SK-N-SH treated with all-trans-retinoic acid at 6 μM for 48 hours (cell line): Measurements from ENCODE around the gene SEC31A.

ENCODE experiments used
- BACH2 ChIP-seq: fragments of 250-450 bp; sonication (Bioruptor Pico); IDR thresholded peaks from 2 replicates; pipeline ENCODE4 v1.9.0; 2021; ENCODE audit warnings: mild to moderate bottlenecking, borderline replicate concordance
- CREB5 ChIP-seq: fragments of 250-450 bp; sonication (Bioruptor Pico); IDR thresholded peaks from 2 replicates; pipeline ENCODE4 v1.5.1; 2020; ENCODE audit warnings: low read depth, mild to moderate bottlenecking, moderate library complexity
- RARB ChIP-seq: fragments of 250-450 bp; sonication (Bioruptor Pico); IDR thresholded peaks from 2 replicates; pipeline ENCODE4 v1.8.0; 2021; ENCODE audit warnings: mild to moderate bottlenecking, moderate library complexity
- SNAI2 ChIP-seq: fragments of 250-450 bp; sonication (Bioruptor Pico); IDR thresholded peaks from 2 replicates; pipeline ENCODE4 v1.5.0; 2020; ENCODE audit warnings: mild to moderate bottlenecking, moderate library complexity
- TOX ChIP-seq: fragments of 250-450 bp; sonication (Bioruptor Pico); IDR thresholded peaks from 2 replicates; pipeline ENCODE4 v1.8.0; 2021; ENCODE audit warnings: mild to moderate bottlenecking, moderate library complexity, borderline replicate concordance
- ZFP3 ChIP-seq: fragments of 250-450 bp; sonication (Bioruptor Pico); IDR thresholded peaks from 2 replicates; pipeline ENCODE4 v1.5.0; 2020; ENCODE audit warnings: mild to moderate bottlenecking, moderate library complexity
- ZFP30 ChIP-seq: fragments of 450-650 bp; formaldehyde crosslinking; IDR thresholded peaks from 2 replicates; pipeline ENCODE4 v1.5.0; 2022; ENCODE audit warnings: mild to moderate bottlenecking, moderate library complexity
- ZNF565 ChIP-seq: fragments of 450-650 bp; formaldehyde crosslinking; conservative IDR thresholded peaks from 2 replicates; pipeline ENCODE4 v1.5.0; 2020; ENCODE audit warnings: low read depth, mild to moderate bottlenecking, moderate library complexity
- TF ChIP-seq, protein P1 (sequence below): fragments of 250-450 bp; sonication (Bioruptor Pico); IDR thresholded peaks from 2 replicates; pipeline ENCODE4 v1.8.0; 2020; ENCODE audit warnings: mild to moderate bottlenecking, moderate library complexity, borderline replicate concordance
- TF ChIP-seq, protein P2 (sequence below): fragments of 250-450 bp; sonication (Bioruptor Pico); IDR thresholded peaks from 2 replicates; pipeline ENCODE4 v1.5.1; 2021; ENCODE audit warnings: mild to moderate bottlenecking, moderate library complexity

DNA sequence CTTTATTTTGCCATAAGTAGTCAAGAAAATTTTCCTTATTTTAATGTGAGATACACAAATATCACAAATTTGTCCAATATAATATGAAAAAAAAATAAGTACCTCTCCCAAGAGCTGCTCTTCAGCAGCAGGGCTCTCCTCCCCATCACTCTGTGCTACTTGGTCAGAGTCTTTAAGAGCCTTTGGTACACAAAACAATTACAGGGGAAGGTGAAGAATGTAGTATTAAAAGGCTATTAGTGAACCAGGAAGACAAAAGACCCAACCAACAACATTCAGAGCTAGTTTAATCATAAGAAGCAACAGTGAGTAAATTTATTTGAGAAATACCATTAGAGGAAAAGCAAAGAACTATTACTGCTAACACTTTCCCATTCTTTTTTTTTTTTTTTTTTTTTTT, 29.4 kb downstream of the SEC31A start:
- TF ChIP-seq ZFP30 (CRISPR knock-in tag) (no peak), RARB (no peak), ZNF565 (CRISPR knock-in tag) (no peak), SNAI2 (CRISPR knock-in tag) (no peak), TOX (CRISPR knock-in tag) (no peak), CREB5 (CRISPR knock-in tag) (no peak), BACH2 (CRISPR knock-in tag) (no peak), ZFP3 (CRISPR knock-in tag) (no peak)
- TF ChIP-seq, protein P1, sequence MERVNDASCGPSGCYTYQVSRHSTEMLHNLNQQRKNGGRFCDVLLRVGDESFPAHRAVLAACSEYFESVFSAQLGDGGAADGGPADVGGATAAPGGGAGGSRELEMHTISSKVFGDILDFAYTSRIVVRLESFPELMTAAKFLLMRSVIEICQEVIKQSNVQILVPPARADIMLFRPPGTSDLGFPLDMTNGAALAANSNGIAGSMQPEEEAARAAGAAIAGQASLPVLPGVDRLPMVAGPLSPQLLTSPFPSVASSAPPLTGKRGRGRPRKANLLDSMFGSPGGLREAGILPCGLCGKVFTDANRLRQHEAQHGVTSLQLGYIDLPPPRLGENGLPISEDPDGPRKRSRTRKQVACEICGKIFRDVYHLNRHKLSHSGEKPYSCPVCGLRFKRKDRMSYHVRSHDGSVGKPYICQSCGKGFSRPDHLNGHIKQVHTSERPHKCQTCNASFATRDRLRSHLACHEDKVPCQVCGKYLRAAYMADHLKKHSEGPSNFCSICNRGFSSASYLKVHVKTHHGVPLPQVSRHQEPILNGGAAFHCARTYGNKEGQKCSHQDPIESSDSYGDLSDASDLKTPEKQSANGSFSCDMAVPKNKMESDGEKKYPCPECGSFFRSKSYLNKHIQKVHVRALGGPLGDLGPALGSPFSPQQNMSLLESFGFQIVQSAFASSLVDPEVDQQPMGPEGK (CRISPR knock-in tag), result no peak
- TF ChIP-seq, protein P2, sequence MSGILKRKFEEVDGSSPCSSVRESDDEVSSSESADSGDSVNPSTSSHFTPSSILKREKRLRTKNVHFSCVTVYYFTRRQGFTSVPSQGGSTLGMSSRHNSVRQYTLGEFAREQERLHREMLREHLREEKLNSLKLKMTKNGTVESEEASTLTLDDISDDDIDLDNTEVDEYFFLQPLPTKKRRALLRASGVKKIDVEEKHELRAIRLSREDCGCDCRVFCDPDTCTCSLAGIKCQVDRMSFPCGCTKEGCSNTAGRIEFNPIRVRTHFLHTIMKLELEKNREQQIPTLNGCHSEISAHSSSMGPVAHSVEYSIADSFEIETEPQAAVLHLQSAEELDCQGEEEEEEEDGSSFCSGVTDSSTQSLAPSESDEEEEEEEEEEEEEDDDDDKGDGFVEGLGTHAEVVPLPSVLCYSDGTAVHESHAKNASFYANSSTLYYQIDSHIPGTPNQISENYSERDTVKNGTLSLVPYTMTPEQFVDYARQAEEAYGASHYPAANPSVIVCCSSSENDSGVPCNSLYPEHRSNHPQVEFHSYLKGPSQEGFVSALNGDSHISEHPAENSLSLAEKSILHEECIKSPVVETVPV, result no peak
